Mesenchymal stem cell (in vitro differentiated cells and primary cell): ENCODE data around the gene CMSS1.
A peak's percentile ranks its signal among the peaks of the same experiment; 100 is the strongest.

Experiments
- DNase-seq: peaks from one replicate; pipeline ENCODE4 v3.0.0-alpha.2; 2013
- H2AFZ ChIP-seq: one replicate; pipeline ENCODE4 v1.6.1; 2013; ENCODE audit warnings: low read depth, mild to moderate bottlenecking, control low read depth, inconsistent platforms, low read length, moderate library complexity
- H2AK5ac ChIP-seq: 2 replicates; pipeline ENCODE4 v1.6.1; 2013; ENCODE audit warnings: low read length, moderate library complexity, mild to moderate bottlenecking, inconsistent platforms; ENCODE audit not compliant: severe bottlenecking
- H2BK120ac ChIP-seq: one replicate; pipeline ENCODE4 v1.6.1; 2013; ENCODE audit warnings: low read depth, mild to moderate bottlenecking, inconsistent platforms, low read length, moderate library complexity
- H2BK12ac ChIP-seq, 2 experiments: one replicate each; pipeline ENCODE4 v1.6.1; 2013; ENCODE audit warnings: inconsistent platforms in 2 of 2, low read length in 2 of 2, mild to moderate bottlenecking in 2 of 2, moderate library complexity in 2 of 2, control low read depth in 1 of 2
- H2BK15ac ChIP-seq: one replicate; pipeline ENCODE4 v1.6.1; 2013; ENCODE audit warnings: mild to moderate bottlenecking, low read depth, inconsistent platforms; ENCODE audit not compliant: poor library complexity, severe bottlenecking
- H2BK5ac ChIP-seq: 2 replicates; pipeline ENCODE4 v1.6.1; 2013; ENCODE audit warnings: low read depth, mild to moderate bottlenecking, low read length, control low read depth, inconsistent platforms; ENCODE audit not compliant: poor library complexity, severe bottlenecking
- H3K14ac ChIP-seq, 2 experiments: one replicate each; pipeline ENCODE4 v1.6.1; 2013; ENCODE audit warnings: inconsistent platforms in 2 of 2, low read length in 2 of 2, control low read depth in 1 of 2, mild to moderate bottlenecking in 1 of 2, moderate library complexity in 1 of 2
- H3K18ac ChIP-seq, 2 experiments: one replicate each; pipeline ENCODE4 v1.6.1; 2013; ENCODE audit warnings: inconsistent platforms in 2 of 2, low read length in 2 of 2, control low read depth in 1 of 2, low read depth in 1 of 2, mild to moderate bottlenecking in 1 of 2
- H3K23ac ChIP-seq, 2 experiments: one replicate each; pipeline ENCODE4 v1.6.1; 2013; ENCODE audit warnings: inconsistent platforms in 2 of 2, low read length in 2 of 2, mild to moderate bottlenecking in 2 of 2, moderate library complexity in 2 of 2, control low read depth in 1 of 2
- H3K27ac ChIP-seq: 2 replicates; pipeline ENCODE4 v1.5.1; 2013; ENCODE audit warnings: mild to moderate bottlenecking, moderate library complexity, low read length, control low read depth, inconsistent platforms; ENCODE audit not compliant: poor library complexity, severe bottlenecking
- H3K27me3 ChIP-seq, 2 experiments: 2 replicates each; pipeline versions ENCODE4 v1.6.1 to v1.7.0; 2013; ENCODE audit warnings: low read length in 2 of 2, mild to moderate bottlenecking in 2 of 2, moderate library complexity in 2 of 2, control low read depth in 1 of 2, inconsistent platforms in 1 of 2; ENCODE audit not compliant: control insufficient read depth in 1 of 2, insufficient read depth in 1 of 2
- H3K36me3 ChIP-seq, 2 experiments: 2 replicates each; pipeline versions ENCODE4 v1.6.1 to v1.7.0; 2013; ENCODE audit warnings: low read length in 2 of 2, control low read depth in 1 of 2, inconsistent platforms in 1 of 2, low read depth in 1 of 2, mild to moderate bottlenecking in 1 of 2; ENCODE audit not compliant: insufficient read depth in 2 of 2, control insufficient read depth in 1 of 2
- H3K4ac ChIP-seq, 2 experiments: one replicate each; pipeline ENCODE4 v1.6.1; 2013; ENCODE audit warnings: inconsistent platforms in 2 of 2, low read length in 2 of 2, mild to moderate bottlenecking in 2 of 2, moderate library complexity in 2 of 2, control low read depth in 1 of 2, low read depth in 1 of 2
- H3K4me1 ChIP-seq: 2 replicates; pipeline ENCODE4 v1.6.1; 2013; ENCODE audit warnings: low read depth, low read length, control low read depth; ENCODE audit not compliant: control insufficient read depth, insufficient read depth
- H3K4me2 ChIP-seq: 2 replicates; pipeline ENCODE4 v1.6.1; 2013; ENCODE audit warnings: low read length, mild to moderate bottlenecking, inconsistent platforms; ENCODE audit not compliant: poor library complexity, severe bottlenecking
- H3K4me3 ChIP-seq, 2 experiments: 2 replicates each; pipeline versions ENCODE4 v1.5.1 to v1.7.0; 2013; ENCODE audit warnings: low read length in 2 of 2, mild to moderate bottlenecking in 2 of 2, control low read depth in 1 of 2, low read depth in 1 of 2; ENCODE audit not compliant: insufficient read depth in 1 of 2
- H3K79me1 ChIP-seq: replicated peaks from 2 replicates; pipeline ENCODE4 v1.6.1; 2013; ENCODE audit warnings: mild to moderate bottlenecking, control low read depth, low read length, inconsistent platforms; ENCODE audit not compliant: poor library complexity, severe bottlenecking
- H3K9ac ChIP-seq: 2 replicates; pipeline ENCODE4 v1.7.0; 2013; ENCODE audit warnings: mild to moderate bottlenecking, low read length, moderate library complexity
- H3K9me3 ChIP-seq: 2 replicates; pipeline ENCODE4 v1.7.0; 2013; ENCODE audit warnings: mild to moderate bottlenecking, low read length; ENCODE audit not compliant: control insufficient read depth
- H4K8ac ChIP-seq: one replicate; pipeline ENCODE4 v1.6.1; 2013; ENCODE audit warnings: inconsistent platforms, mild to moderate bottlenecking, low read length, moderate library complexity
- H4K91ac ChIP-seq: one replicate; pipeline ENCODE4 v1.6.1; 2013; ENCODE audit warnings: mild to moderate bottlenecking, low read length, inconsistent platforms
- WGBS: methylation state at CpG from one replicate; pipeline ENCODE4 v1.1.7; 2013; ENCODE audit warnings: mixed read lengths; 5-methylcytosine and 5-hydroxymethylcytosine counted together

Gene CMSS1

GRCh38 chr3:100007313-100007712 is 189.7 kb downstream of the CMSS1 start:
- Histone ChIP-seq H3K27ac (no peak overlapping the region), H2BK5ac (no peak overlapping the region), H2BK120ac (no peak overlapping the region), H3K4me1 (peaks cover 2% of the 10 kb centered on the region), H2BK12ac (no peak overlapping the region), H3K4ac (no peak overlapping the region), H3K9ac (no peak overlapping the region), H2BK15ac (no peak overlapping the region), H3K14ac (no peak overlapping the region), H3K4me2 (no peak overlapping the region), H2AK5ac (peak overlapping the region; percentile 96), H3K27me3 (no peaks in the 10 kb centered on the region), H4K8ac (no peak overlapping the region), H2AFZ (no peak overlapping the region), H3K4me3 (no peak overlapping the region), H3K36me3 (no peaks in the 10 kb centered on the region), H4K91ac (no peak overlapping the region), H3K23ac (no peak overlapping the region), H3K79me1 (peaks cover 4% of the 10 kb centered on the region), H3K9me3 (no peaks in the 10 kb centered on the region), H3K18ac (no peak overlapping the region)
- WGBS = 89% methylated on average over 3 of the region's 3 CpGs
- DNase-seq = no peak

GRCh38 chr3:100008081-100008698 is 190.5 kb downstream of the CMSS1 start:
- Histone ChIP-seq H3K4me3 (no peak overlapping the region), H4K8ac (no peak overlapping the region), H2BK120ac (no peak overlapping the region), H3K79me1 (peaks cover 4% of the 10 kb centered on the region), H2BK5ac (no peak overlapping the region), H2AFZ (no peak overlapping the region), H3K4me2 (no peak overlapping the region), H3K18ac (no peak overlapping the region), H2BK12ac (no peak overlapping the region), H3K27ac (no peak overlapping the region), H3K23ac (no peak overlapping the region), H3K14ac (no peak overlapping the region), H4K91ac (no peak overlapping the region), H3K9me3 (no peaks in the 10 kb centered on the region), H2AK5ac (peak overlapping the region; percentile 54), H3K4ac (no peak overlapping the region), H2BK15ac (no peak overlapping the region), H3K9ac (no peak overlapping the region), H3K4me1 (peaks cover 1% of the 10 kb centered on the region), H3K27me3 (no peaks in the 10 kb centered on the region), H3K36me3 (no peaks in the 10 kb centered on the region)
- DNase-seq = no peak

- Histone ChIP-seq H3K9ac (no peak overlapping the region), H3K4ac (peak overlapping the region in 1 of 2 experiments; percentile 67), H2AK5ac (no peak overlapping the region), H4K8ac (peak overlapping the region; percentile 77), H3K4me3 (no peak overlapping the region), H2AFZ (no peak overlapping the region), H3K23ac (no peak overlapping the region), H2BK5ac (no peak overlapping the region), H2BK15ac (no peak overlapping the region), H4K91ac (no peak overlapping the region), H2BK12ac (peak overlapping the region in 1 of 2 experiments; percentile 93), H3K14ac (no peak overlapping the region), H3K36me3 (no peaks in the 10 kb centered on the region), H3K27ac (peak overlapping the region; percentile 45), H3K9me3 (no peaks in the 10 kb centered on the region), H3K79me1 (peaks cover 3% of the 10 kb centered on the region), H3K4me2 (no peak overlapping the region), H2BK120ac (no peak overlapping the region), H3K27me3 (no peaks in the 10 kb centered on the region), H3K18ac (peak overlapping the region in 1 of 2 experiments; percentile 66), H3K4me1 (peaks cover 1% of the 10 kb centered on the region)
- peak; percentile 23 for DNase-seq
- WGBS = 95% methylated on average over 3 of the region's 5 CpGs
Measured at GRCh38 chr3:100009276-100010086, 191.8 kb downstream of the CMSS1 start.

- no peak overlapping the region for H3K18ac ChIP-seq
- H3K4me3 ChIP-seq = no peak overlapping the region
- H4K8ac ChIP-seq = no peak overlapping the region
Measured at GRCh38 chr3:100010087-100010417, 192.4 kb downstream of the CMSS1 start.

More at GRCh38 chr3:100010087-100010417, 192.4 kb downstream of the CMSS1 start:
- Histone ChIP-seq H3K4me2 (no peak overlapping the region), H3K4ac (no peak overlapping the region), H3K14ac (no peak overlapping the region), H2BK12ac (no peak overlapping the region), H3K79me1 (peaks cover 1% of the 10 kb centered on the region), H2BK5ac (no peak overlapping the region), H3K36me3 (no peaks in the 10 kb centered on the region), H3K27ac (no peak overlapping the region), H3K23ac (no peak overlapping the region), H2AK5ac (no peak overlapping the region), H2BK120ac (no peak overlapping the region), H2BK15ac (no peak overlapping the region), H2AFZ (no peak overlapping the region), H3K27me3 (no peaks in the 10 kb centered on the region), H3K9ac (no peak overlapping the region), H4K91ac (no peak overlapping the region), H3K9me3 (peaks cover 3% of the 10 kb centered on the region), H3K4me1 (peaks cover 1% of the 10 kb centered on the region)
- no CpG with 5 or more reads among the region's 1 CpG for WGBS
- no peak for DNase-seq
